Transverse colon (tissue), 3 donors: ENCODE data around the gene GRB2.

ENCODE experiments used
- POLR2A ChIP-seq: fragments of 450-650 bp; IDR thresholded peaks from one replicate; pipeline ENCODE4 v1.6.1; 2016; ENCODE audit warnings: antibody characterized with exemption, mild to moderate bottlenecking, moderate library complexity
- TF ChIP-seq, protein P1 (sequence below), 5 experiments: fragments of 200-600 bp in 3 of 5; fragments of 450-650 bp in 2 of 5; sonication (generic) in 3 of 5; IDR thresholded peaks; 1 replicate in 2 of 5; 2 replicates in 3 of 5; pipeline ENCODE4 v1.5.1; 2016 to 2017; ENCODE audit warnings: antibody characterized with exemption in 5 of 5, inconsistent platforms in 3 of 5, mild to moderate bottlenecking in 2 of 5, moderate library complexity in 1 of 5

DNA sequence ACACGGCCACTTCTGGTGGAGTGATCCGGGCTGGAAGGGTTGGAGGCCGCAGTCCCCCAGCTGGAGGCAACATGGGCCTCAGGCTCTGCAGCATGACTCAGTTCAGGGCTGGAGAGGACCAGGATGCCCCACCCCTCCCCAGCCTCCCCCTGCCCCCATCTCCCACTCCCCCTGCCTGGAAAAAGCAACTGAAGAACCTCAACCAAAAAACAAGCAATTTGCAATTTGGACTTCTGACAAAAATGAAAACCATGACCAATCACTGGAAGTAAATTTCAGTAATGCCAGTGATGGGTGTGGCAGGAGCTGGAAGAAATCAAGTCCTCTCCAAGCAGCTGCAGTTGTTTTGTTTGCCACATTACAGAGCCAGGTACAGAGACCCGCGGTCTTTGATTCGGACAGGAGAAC lies 127.8 kb downstream of the GRB2 start:
- TF ChIP-seq, protein P1, sequence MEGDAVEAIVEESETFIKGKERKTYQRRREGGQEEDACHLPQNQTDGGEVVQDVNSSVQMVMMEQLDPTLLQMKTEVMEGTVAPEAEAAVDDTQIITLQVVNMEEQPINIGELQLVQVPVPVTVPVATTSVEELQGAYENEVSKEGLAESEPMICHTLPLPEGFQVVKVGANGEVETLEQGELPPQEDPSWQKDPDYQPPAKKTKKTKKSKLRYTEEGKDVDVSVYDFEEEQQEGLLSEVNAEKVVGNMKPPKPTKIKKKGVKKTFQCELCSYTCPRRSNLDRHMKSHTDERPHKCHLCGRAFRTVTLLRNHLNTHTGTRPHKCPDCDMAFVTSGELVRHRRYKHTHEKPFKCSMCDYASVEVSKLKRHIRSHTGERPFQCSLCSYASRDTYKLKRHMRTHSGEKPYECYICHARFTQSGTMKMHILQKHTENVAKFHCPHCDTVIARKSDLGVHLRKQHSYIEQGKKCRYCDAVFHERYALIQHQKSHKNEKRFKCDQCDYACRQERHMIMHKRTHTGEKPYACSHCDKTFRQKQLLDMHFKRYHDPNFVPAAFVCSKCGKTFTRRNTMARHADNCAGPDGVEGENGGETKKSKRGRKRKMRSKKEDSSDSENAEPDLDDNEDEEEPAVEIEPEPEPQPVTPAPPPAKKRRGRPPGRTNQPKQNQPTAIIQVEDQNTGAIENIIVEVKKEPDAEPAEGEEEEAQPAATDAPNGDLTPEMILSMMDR (IDR thresholded peaks at IDR 0.05): no peak
- no peak for TF ChIP-seq POLR2A
